Hepatocyte (in vitro differentiated cells): ENCODE data around the gene GRIPAP1. TPM values are rescaled to one million over a fixed set of nuclear protein-coding genes. Genes with fewer than 3 reads are reported as not detected.

Experiments used
- DNase-seq: peaks from one replicate; pipeline ENCODE4 v3.0.0-alpha.2; 2016; ENCODE audit warnings: low spot score
- H2AFZ ChIP-seq: fragments of 200-600 bp; sonication (generic); 2 replicates; pipeline ENCODE4 v1.6.0; 2016; ENCODE audit warnings: antibody characterized with exemption, mild to moderate bottlenecking
- H3K27ac ChIP-seq: fragments of 200-600 bp; sonication (generic); 2 replicates; pipeline ENCODE4 v1.5.1; 2016; ENCODE audit warnings: mild to moderate bottlenecking
- H3K27me3 ChIP-seq: fragments of 200-600 bp; sonication (generic); 2 replicates; pipeline ENCODE4 v1.6.1; 2016
- H3K36me3 ChIP-seq: fragments of 200-600 bp; sonication (generic); replicated peaks from 2 replicates; pipeline ENCODE4 v1.5.1; 2016; ENCODE audit warnings: low read depth; ENCODE audit not compliant: insufficient read depth
- H3K4me1 ChIP-seq: fragments of 200-600 bp; sonication (generic); 2 replicates; pipeline ENCODE4 v1.5.1; 2016; ENCODE audit warnings: mild to moderate bottlenecking, moderate library complexity; ENCODE audit not compliant: insufficient read depth
- H3K4me2 ChIP-seq: fragments of 200-600 bp; sonication (generic); 2 replicates; pipeline ENCODE4 v1.6.0; 2016
- H3K4me3 ChIP-seq: fragments of 200-600 bp; sonication (generic); 2 replicates; pipeline ENCODE4 v1.5.1; 2016; ENCODE audit warnings: mild to moderate bottlenecking
- H3K79me2 ChIP-seq: fragments of 200-600 bp; sonication (generic); 2 replicates; pipeline ENCODE4 v1.6.0; 2017; ENCODE audit warnings: mild to moderate bottlenecking
- H3K9me2 ChIP-seq: fragments of 200-600 bp; sonication (generic); replicated peaks from 2 replicates; pipeline ENCODE4 v1.6.0; 2017; ENCODE audit warnings: mild to moderate bottlenecking; ENCODE audit not compliant: insufficient read depth
- H3K9me3 ChIP-seq: fragments of 200-600 bp; sonication (generic); 2 replicates; pipeline ENCODE4 v1.5.1; 2016; ENCODE audit warnings: low read depth, mild to moderate bottlenecking
- H4K20me1 ChIP-seq: fragments of 200-600 bp; sonication (generic); 2 replicates; pipeline ENCODE4 v1.6.0; 2016; ENCODE audit warnings: mild to moderate bottlenecking; ENCODE audit not compliant: insufficient read depth, poor library complexity, severe bottlenecking
- CTCF ChIP-seq: fragments of 200-600 bp; sonication (generic); IDR thresholded peaks from 2 replicates; pipeline ENCODE4 v1.5.1; 2016; ENCODE audit warnings: antibody characterized with exemption, mild to moderate bottlenecking; ENCODE audit not compliant: poor library complexity
- EZH2 ChIP-seq: fragments of 200-600 bp; sonication (generic); IDR thresholded peaks from 2 replicates; pipeline ENCODE4 v1.6.1; 2016; ENCODE audit warnings: antibody characterized with exemption, mild to moderate bottlenecking, borderline replicate concordance
- EZH2phosphoT487 ChIP-seq: fragments of 200-600 bp; sonication (generic); IDR thresholded peaks from one replicate; pipeline ENCODE4 v1.6.1; 2018; ENCODE audit warnings: antibody characterized with exemption, mild to moderate bottlenecking, low read depth, moderate library complexity; ENCODE audit not compliant: unreplicated experiment, severe bottlenecking
- WGBS: methylation state at CpG from one replicate; pipeline ENCODE4 v1.1.6; 2016; ENCODE audit warnings: low lambda C conversion rate; ENCODE audit errors: missing lambda C conversion rate; 5-methylcytosine and 5-hydroxymethylcytosine counted together
- polyA plus RNA-seq: library from polyadenylated mRNA; unstranded; fragments of >200 nt; fragmentation: Nextera tagmentation; extraction: Ambion mirVana; gene quantifications from 2 replicates; pipeline ENCODE4 v1.2.1, GENCODE V29; 2016
- total RNA-seq: library from RNA; depleted of rRNA; stranded (reverse); fragments of >200 nt; gene quantifications from 2 replicates; pipeline ENCODE4 v1.2.3, GENCODE V29; 2014

GRIPAP1 gene
- total and polyA plus RNA-seq, 2 experiments from 2014 or later = 20.2 to 31.4 TPM

GRCh38 chrX:48996969-48997368, 5.1 kb downstream of the GRIPAP1 start:
- no peak for DNase-seq
- H3K4me3 ChIP-seq = no peak overlapping the region
- H3K4me1 ChIP-seq = no peaks in the 10 kb centered on the region
- 64% methylated on average over 6 of the region's 6 CpGs for WGBS
- no peaks in the 10 kb centered on the region for H4K20me1 ChIP-seq
- H3K27me3 ChIP-seq = no peaks in the 10 kb centered on the region
- no peak overlapping the region for H2AFZ ChIP-seq
- no peaks in the 10 kb centered on the region for H3K9me3 ChIP-seq
- no peak overlapping the region for H3K4me2 ChIP-seq
- H3K27ac ChIP-seq = no peak overlapping the region
- no peak for TF ChIP-seq CTCF
- no peak for TF ChIP-seq EZH2phosphoT487
- no peak for TF ChIP-seq EZH2
- H3K36me3 ChIP-seq = no peaks in the 10 kb centered on the region
- H3K9me2 ChIP-seq = no peaks in the 10 kb centered on the region
- peaks cover 14% of the 10 kb centered on the region for H3K79me2 ChIP-seq

- Histone ChIP-seq H3K9me2 (no peaks in the 10 kb centered on the region), H3K4me1 (no peaks in the 10 kb centered on the region), H4K20me1 (no peaks in the 10 kb centered on the region), H3K36me3 (no peaks in the 10 kb centered on the region), H3K4me2 (no peak overlapping the region), H3K9me3 (no peaks in the 10 kb centered on the region), H3K4me3 (no peak overlapping the region), H3K27ac (no peak overlapping the region), H3K79me2 (no peaks in the 10 kb centered on the region), H3K27me3 (no peaks in the 10 kb centered on the region), H2AFZ (no peak overlapping the region)
- DNase-seq = no peak
- TF ChIP-seq EZH2phosphoT487 (no peak), CTCF (no peak), EZH2 (no peak)
Observed at GRCh38 chrX:48992341-48992740, 9.7 kb downstream of the GRIPAP1 start.

GRCh38 chrX:48989483-48989882, 12.6 kb downstream of the GRIPAP1 start:
- no peaks in the 10 kb centered on the region for H3K9me3 ChIP-seq
- no peak overlapping the region for H3K4me3 ChIP-seq
- no peak for DNase-seq
- no peak overlapping the region for H3K4me2 ChIP-seq
- WGBS = 82% methylated on average over 4 of the region's 4 CpGs
- H3K4me1 ChIP-seq = no peaks in the 10 kb centered on the region
- H3K27me3 ChIP-seq = no peaks in the 10 kb centered on the region
- no peaks in the 10 kb centered on the region for H3K9me2 ChIP-seq
- H3K27ac ChIP-seq = no peak overlapping the region
- TF ChIP-seq EZH2phosphoT487 (no peak), CTCF (no peak), EZH2 (no peak)
- no peaks in the 10 kb centered on the region for H3K79me2 ChIP-seq
- no peaks in the 10 kb centered on the region for H3K36me3 ChIP-seq
- no peaks in the 10 kb centered on the region for H4K20me1 ChIP-seq
- H2AFZ ChIP-seq = no peak overlapping the region

GRCh38 chrX:48983896-48984295, 18.2 kb downstream of the GRIPAP1 start:
- TF ChIP-seq EZH2 (no peak), CTCF (no peak), EZH2phosphoT487 (no peak)
- WGBS = 82% methylated on average over 3 of the region's 3 CpGs

More at GRCh38 chrX:48983896-48984295, 18.2 kb downstream of the GRIPAP1 start:
- Histone ChIP-seq H3K36me3 (no peaks in the 10 kb centered on the region), H3K4me2 (no peak overlapping the region), H3K4me1 (no peaks in the 10 kb centered on the region), H3K9me2 (no peaks in the 10 kb centered on the region), H2AFZ (no peak overlapping the region), H3K27ac (no peak overlapping the region), H3K79me2 (no peaks in the 10 kb centered on the region), H4K20me1 (no peaks in the 10 kb centered on the region), H3K27me3 (no peaks in the 10 kb centered on the region), H3K4me3 (no peak overlapping the region), H3K9me3 (no peaks in the 10 kb centered on the region)
- DNase-seq = no peak
